GM12891 (cell line): Measurements from ENCODE around the gene SNX30.

Experiments
- POLR2A ChIP-seq: IDR thresholded peaks from 2 replicates; pipeline ENCODE4 v1.6.1; 2011; ENCODE audit warnings: low read depth, low read length, control low read depth
- POLR2AphosphoS5 ChIP-seq: IDR thresholded peaks from 2 replicates; pipeline ENCODE4 v1.6.1; 2011; ENCODE audit warnings: low read depth, low read length, control low read depth
- SPI1 ChIP-seq: IDR thresholded peaks from 2 replicates; pipeline ENCODE4 v1.6.1; 2011; ENCODE audit warnings: low read depth, low read length, control low read depth
- TAF1 ChIP-seq: IDR thresholded peaks from 2 replicates; pipeline ENCODE4 v1.6.1; 2011; ENCODE audit warnings: low read depth, low read length, control low read depth

DNA sequence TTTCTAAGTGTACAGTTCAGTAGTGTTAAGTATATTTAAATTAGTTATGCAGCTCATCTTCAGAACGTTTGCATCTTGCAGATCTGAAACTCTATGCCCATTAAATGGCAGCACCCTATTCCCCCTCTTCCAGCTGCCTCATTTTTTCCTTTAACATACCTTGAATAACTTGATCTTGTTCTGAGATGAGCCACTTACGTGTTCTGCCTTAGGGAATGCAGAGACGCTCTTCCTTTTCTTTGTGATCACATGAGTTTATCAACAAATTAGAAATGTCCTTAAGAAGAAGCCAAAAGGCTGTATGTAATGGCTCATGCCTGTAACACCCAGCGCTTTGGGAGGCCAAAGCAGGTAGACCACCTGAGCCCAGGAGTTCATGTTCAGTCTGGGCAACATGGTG, 82.5 kb downstream of the SNX30 start:
- TF ChIP-seq POLR2AphosphoS5 = no peak
- no peak for TF ChIP-seq POLR2A
- no peak for TF ChIP-seq SPI1
- no peak for TF ChIP-seq TAF1
